Natural killer cell (primary cell): Measurements from ENCODE around the gene TCF19. TPM values are rescaled to one million over a fixed set of nuclear protein-coding genes. Genes with fewer than 3 reads are reported as not detected.
A peak's percentile ranks its signal among the peaks of the same experiment; 100 is the strongest.
"Not testable (repeated sequence)": the region's sequence is repeated elsewhere in the genome, so short reads cannot be mapped to it uniquely, and the experiment has no call there.

Experiments used
- ATAC-seq, 3 donors: fragments of 150-1000 bp in 2 of 3; fragments of 200-7000 bp in 1 of 3; cut with Tn5 transposase; 1 replicate in 1 of 3; 2 replicates in 2 of 3; pipeline ENCODE4 v1.10.0; 2021; ENCODE audit warnings: mild to moderate bottlenecking in 2 of 3, moderate library complexity in 2 of 3
- DNase-seq, 2 donors: peaks; one replicate each; pipeline versions ENCODE4 v3.0.0 to v3.0.0-alpha.2; 2013 to 2021; ENCODE audit warnings: mixed read lengths in 1 of 2
- H3K27ac ChIP-seq: one replicate; pipeline ENCODE4 v1.5.1; 2013; ENCODE audit warnings: mild to moderate bottlenecking, low read length
- H3K27me3 ChIP-seq: one replicate; pipeline ENCODE4 v1.6.1; 2013; ENCODE audit warnings: low read length; ENCODE audit not compliant: control insufficient read depth, insufficient read depth
- H3K36me3 ChIP-seq: one replicate; pipeline ENCODE4 v1.6.1; 2013; ENCODE audit warnings: low read length; ENCODE audit not compliant: control insufficient read depth, insufficient read depth
- H3K4me1 ChIP-seq: one replicate; pipeline ENCODE4 v1.6.1; 2013; ENCODE audit warnings: low read length; ENCODE audit not compliant: control insufficient read depth, insufficient read depth
- H3K4me3 ChIP-seq: one replicate; pipeline ENCODE4 v1.5.1; 2013; ENCODE audit warnings: low read length
- H3K9me3 ChIP-seq: one replicate; pipeline ENCODE4 v1.6.1; 2013; ENCODE audit warnings: low read length; ENCODE audit not compliant: control insufficient read depth, insufficient read depth
- H3K27ac Mint-ChIP-seq, 2 donors: one replicate each; pipeline ENCODE4 v1.8.0; 2022; ENCODE audit warnings: mild to moderate bottlenecking in 2 of 2, mixed read lengths in 2 of 2, moderate library complexity in 1 of 2
- H3K27me3 Mint-ChIP-seq, 2 donors: one replicate each; pipeline ENCODE4 v1.8.0; 2022; ENCODE audit warnings: low read depth in 2 of 2, mixed read lengths in 2 of 2
- H3K36me3 Mint-ChIP-seq: one replicate; pipeline ENCODE4 v1.8.0; 2022; ENCODE audit warnings: mixed read lengths
- H3K4me1 Mint-ChIP-seq, 2 donors: one replicate each; pipeline ENCODE4 v1.8.0; 2022; ENCODE audit warnings: mixed read lengths in 2 of 2
- H3K4me3 Mint-ChIP-seq: one replicate; pipeline ENCODE4 v1.8.0; 2022; ENCODE audit warnings: mild to moderate bottlenecking, moderate library complexity, mixed read lengths
- H3K9me3 Mint-ChIP-seq, 2 donors: one replicate each; pipeline ENCODE4 v1.8.0; 2022; ENCODE audit warnings: mixed read lengths in 2 of 2
- WGBS: methylation state at CpG from one replicate; pipeline ENCODE4 v1.1.7; 2013; ENCODE audit warnings: missing lambda C conversion rate; ENCODE audit not compliant: insufficient coverage; 5-methylcytosine and 5-hydroxymethylcytosine counted together
- intact Hi-C: fragments of 100-400 bp; cut with micrococcal nuclease; formaldehyde crosslinking; loops from one replicate; pipeline ENCODE4 v1.14.2; 2022
- total RNA-seq, 4 donors: library from RNA; stranded (reverse); fragments of 120-200 nt in 1 of 4; gene quantifications; one replicate each; pipeline versions ENCODE4 v1.2.3 to v1.2.4, GENCODE V29; 2013 to 2022
- TF ChIP-seq, protein P1 (sequence below): fragments of 200-600 bp; IDR thresholded peaks from one replicate; pipeline ENCODE4 v1.8.0; 2022; ENCODE audit warnings: antibody characterized with exemption

TCF19 gene
- total RNA-seq, 3 donors from 2014 or later (not counting 1 experiment from before 2014, with no cell fraction given), result 7.2 to 12.0 (median 9.2) TPM

GRCh38 chr6:31180500-31180899, 22.1 kb downstream of the TCF19 start:
- H3K4me1 Mint-ChIP-seq, result peaks cover 9 to 23% of the 10 kb centered on the region in 2 donors
- no peaks in the 10 kb centered on the region for H3K27me3 ChIP-seq
- ATAC-seq, result peak; percentile 98 to 99 (median 99)
- H3K27ac Mint-ChIP-seq, result peak overlapping the region; percentile 51 to 87
- peak; percentile 66 to 87 for DNase-seq
- no peaks in the 10 kb centered on the region for H3K36me3 Mint-ChIP-seq
- TF ChIP-seq, protein P1, sequence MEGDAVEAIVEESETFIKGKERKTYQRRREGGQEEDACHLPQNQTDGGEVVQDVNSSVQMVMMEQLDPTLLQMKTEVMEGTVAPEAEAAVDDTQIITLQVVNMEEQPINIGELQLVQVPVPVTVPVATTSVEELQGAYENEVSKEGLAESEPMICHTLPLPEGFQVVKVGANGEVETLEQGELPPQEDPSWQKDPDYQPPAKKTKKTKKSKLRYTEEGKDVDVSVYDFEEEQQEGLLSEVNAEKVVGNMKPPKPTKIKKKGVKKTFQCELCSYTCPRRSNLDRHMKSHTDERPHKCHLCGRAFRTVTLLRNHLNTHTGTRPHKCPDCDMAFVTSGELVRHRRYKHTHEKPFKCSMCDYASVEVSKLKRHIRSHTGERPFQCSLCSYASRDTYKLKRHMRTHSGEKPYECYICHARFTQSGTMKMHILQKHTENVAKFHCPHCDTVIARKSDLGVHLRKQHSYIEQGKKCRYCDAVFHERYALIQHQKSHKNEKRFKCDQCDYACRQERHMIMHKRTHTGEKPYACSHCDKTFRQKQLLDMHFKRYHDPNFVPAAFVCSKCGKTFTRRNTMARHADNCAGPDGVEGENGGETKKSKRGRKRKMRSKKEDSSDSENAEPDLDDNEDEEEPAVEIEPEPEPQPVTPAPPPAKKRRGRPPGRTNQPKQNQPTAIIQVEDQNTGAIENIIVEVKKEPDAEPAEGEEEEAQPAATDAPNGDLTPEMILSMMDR, result no peak
- H3K27me3 Mint-ChIP-seq, result no peaks in the 10 kb centered on the region
- H3K4me3 Mint-ChIP-seq, result peak overlapping the region; percentile 85
- WGBS, result 55% methylated on average over 26 of the region's 26 CpGs
- intact Hi-C loops, result no loop called here
- H3K9me3 ChIP-seq, result no peaks in the 10 kb centered on the region
- peak overlapping the region; percentile 9 for H3K27ac ChIP-seq
- peaks cover 17% of the 10 kb centered on the region for H3K4me1 ChIP-seq
- no peaks in the 10 kb centered on the region for H3K36me3 ChIP-seq
- peak overlapping the region; percentile 63 for H3K4me3 ChIP-seq
- no peaks in the 10 kb centered on the region for H3K9me3 Mint-ChIP-seq

DNA sequence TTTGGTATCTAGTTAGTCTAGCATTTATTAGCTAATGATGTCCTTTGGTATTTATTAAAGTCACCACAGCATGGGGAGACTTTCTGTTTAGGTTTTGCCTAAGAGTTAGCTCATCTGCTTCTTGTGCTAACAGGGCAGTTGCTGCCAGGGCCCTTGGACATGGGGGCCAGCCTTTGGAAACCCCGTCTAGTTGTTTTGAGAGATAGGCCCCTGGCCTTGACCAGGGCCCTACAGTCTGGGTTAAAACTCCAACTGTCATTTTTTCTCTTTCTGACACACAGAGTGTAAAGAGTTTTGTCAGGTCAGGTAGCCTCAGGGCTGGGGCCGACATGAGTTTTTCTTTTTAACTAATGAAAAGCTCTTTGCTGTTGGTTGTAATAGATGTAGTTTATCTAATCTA, 24.9 kb downstream of the TCF19 start:
- H3K9me3 ChIP-seq, H3K9me3 Mint-ChIP-seq, H3K27ac ChIP-seq, ATAC-seq, H3K4me3 ChIP-seq, H3K27me3 Mint-ChIP-seq, intact Hi-C loops, H3K36me3 ChIP-seq, H3K36me3 Mint-ChIP-seq, DNase-seq, H3K4me3 Mint-ChIP-seq, H3K27ac Mint-ChIP-seq, H3K27me3 ChIP-seq, H3K4me1 ChIP-seq: not testable (repeated sequence)
- peaks cover 0 to 19% of the 10 kb centered on the region in 2 donors for H3K4me1 Mint-ChIP-seq
- 91% methylated on average over 2 of the region's 2 CpGs for WGBS

GRCh38 chr6:31183859-31184258, 25.5 kb downstream of the TCF19 start:
- ATAC-seq, H3K4me1 ChIP-seq, H3K36me3 Mint-ChIP-seq, H3K9me3 ChIP-seq, H3K9me3 Mint-ChIP-seq, H3K36me3 ChIP-seq, H3K27ac ChIP-seq, DNase-seq, H3K27me3 ChIP-seq, H3K27ac Mint-ChIP-seq, H3K4me3 ChIP-seq, H3K4me3 Mint-ChIP-seq, H3K27me3 Mint-ChIP-seq, intact Hi-C loops: not testable (repeated sequence)
- WGBS, result 96% methylated on average over 6 of the region's 6 CpGs
- peaks cover 0 to 19% of the 10 kb centered on the region in 2 donors for H3K4me1 Mint-ChIP-seq

DNA sequence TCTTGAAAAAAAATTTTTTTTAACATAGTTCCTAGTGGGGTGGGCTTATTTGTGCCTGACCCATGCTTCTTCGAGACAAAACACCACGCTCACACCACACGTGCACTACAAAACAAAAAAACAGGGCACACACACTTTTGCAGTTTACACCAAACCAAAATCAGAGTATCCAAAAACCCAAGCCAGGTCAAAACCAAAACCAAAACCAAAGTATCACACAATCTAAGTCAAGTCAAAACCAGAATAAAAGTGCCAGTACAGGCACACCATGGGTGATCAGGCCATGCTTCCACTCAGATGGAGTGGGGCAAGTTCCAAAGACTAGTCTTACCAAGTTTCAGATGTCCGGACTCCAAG, 27.3 kb downstream of the TCF19 start:
- H3K4me3 ChIP-seq, H3K4me1 ChIP-seq, H3K4me3 Mint-ChIP-seq, H3K4me1 Mint-ChIP-seq, H3K27me3 ChIP-seq, H3K36me3 Mint-ChIP-seq, H3K9me3 Mint-ChIP-seq, H3K27me3 Mint-ChIP-seq, ATAC-seq, H3K27ac Mint-ChIP-seq, intact Hi-C loops, H3K36me3 ChIP-seq, H3K9me3 ChIP-seq, H3K27ac ChIP-seq, DNase-seq: not testable (repeated sequence)
- WGBS, result 43% methylated on average over 4 of the region's 4 CpGs

DNA sequence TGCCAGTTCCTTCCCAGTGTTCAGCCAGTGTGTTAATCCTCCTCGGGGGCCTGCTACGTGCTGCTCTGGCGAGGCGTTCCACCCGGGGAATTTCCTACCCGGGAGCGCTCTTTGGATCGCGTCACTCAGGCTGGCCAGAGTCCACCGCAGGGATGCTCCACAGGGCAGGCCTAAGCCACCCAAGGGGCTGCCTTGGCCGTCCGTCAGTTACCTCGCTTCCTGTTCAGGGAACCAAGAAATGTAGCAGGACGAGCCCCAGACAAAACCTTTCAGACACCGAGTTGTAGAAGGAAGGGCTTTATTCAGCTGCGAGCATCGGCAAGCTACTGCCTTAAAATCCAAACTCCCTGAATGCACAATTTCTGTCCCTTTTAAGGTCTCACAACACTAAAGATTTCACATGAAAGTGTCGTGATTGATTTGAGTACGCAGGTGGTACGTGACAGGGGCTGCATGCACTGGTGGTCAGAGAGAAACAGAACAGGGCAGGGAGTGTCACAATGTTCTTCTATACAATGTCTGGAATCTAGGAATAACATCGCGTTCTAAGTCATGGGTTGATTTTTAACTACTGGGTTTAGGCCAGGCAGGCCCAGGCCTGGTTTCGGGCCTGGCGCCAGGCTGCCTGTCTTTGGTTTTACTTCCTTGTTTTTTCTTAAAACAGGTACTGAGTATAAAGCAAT, 27.8 kb downstream of the TCF19 start:
- ATAC-seq (no peak), DNase-seq (no peak)
- WGBS, result 90% methylated on average over 24 of the region's 24 CpGs
- no peaks in the 10 kb centered on the region for H3K36me3 Mint-ChIP-seq
- Histone ChIP-seq H3K27me3 (no peaks in the 10 kb centered on the region), H3K27ac (no peak overlapping the region), H3K4me1 (no peaks in the 10 kb centered on the region), H3K36me3 (no peaks in the 10 kb centered on the region), H3K4me3 (no peak overlapping the region), H3K9me3 (no peaks in the 10 kb centered on the region)
- no peak overlapping the region for H3K4me3 Mint-ChIP-seq
- H3K27me3 Mint-ChIP-seq, result no peaks in the 10 kb centered on the region
- no peak overlapping the region for H3K27ac Mint-ChIP-seq
- intact Hi-C loops, result no loop called here
- H3K4me1 Mint-ChIP-seq, result peaks cover 0 to 6% of the 10 kb centered on the region in 2 donors
- TF ChIP-seq, protein P1, result no peak
- no peaks in the 10 kb centered on the region for H3K9me3 Mint-ChIP-seq
